PFSK-1 (cell line): ENCODE measurements around the gene IL20.

Source experiments
- FOXP2 ChIP-seq: optimal IDR thresholded peaks from 2 replicates; pipeline ENCODE3; 2011; ENCODE audit warnings: borderline replicate concordance, control low read depth, inconsistent platforms; ENCODE audit not compliant: insufficient read depth; ENCODE audit errors: extremely low read length, extremely low read depth
- POLR2AphosphoS5 ChIP-seq: IDR thresholded peaks from 2 replicates; pipeline ENCODE4 v1.6.1; 2012; ENCODE audit warnings: low read depth, mild to moderate bottlenecking, control low read depth, low read length, moderate library complexity
- TF ChIP-seq, protein P1 (sequence below), 2 experiments: IDR thresholded peaks; 2 replicates each; pipeline versions ENCODE4 v1.6.1 to v1.8.0; 2011 to 2012; ENCODE audit warnings: low read depth in 2 of 2, low read length in 2 of 2, control low read depth in 1 of 2, inconsistent platforms in 1 of 2, mild to moderate bottlenecking in 1 of 2, moderate library complexity in 1 of 2; ENCODE audit not compliant: insufficient read depth in 1 of 2

DNA sequence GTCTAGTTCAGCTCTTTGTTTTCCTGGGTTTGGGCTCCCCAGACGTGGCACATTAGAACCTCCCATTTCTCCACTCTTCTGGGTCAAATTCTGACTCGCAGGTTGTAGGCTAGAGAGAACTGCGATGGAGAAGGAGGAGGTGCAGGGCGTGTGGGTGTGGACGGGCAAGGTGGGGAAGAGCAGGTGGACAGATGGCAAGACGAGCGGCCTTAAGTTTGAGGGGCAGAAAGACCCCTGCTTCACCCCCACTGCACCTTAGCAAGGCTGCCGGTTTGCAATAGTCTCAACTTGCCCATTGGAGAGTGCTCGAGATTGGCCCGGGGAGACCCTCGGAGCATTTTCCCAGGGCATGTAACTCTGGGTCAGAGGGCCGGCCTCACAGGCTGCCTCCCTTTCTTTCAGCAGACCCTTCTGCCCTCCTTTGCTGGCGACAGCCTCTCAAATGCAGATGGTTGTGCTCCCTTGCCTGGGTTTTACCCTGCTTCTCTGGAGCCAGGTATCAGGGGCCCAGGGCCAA is 33.5 kb downstream of the IL20 start:
- TF ChIP-seq, protein P1, sequence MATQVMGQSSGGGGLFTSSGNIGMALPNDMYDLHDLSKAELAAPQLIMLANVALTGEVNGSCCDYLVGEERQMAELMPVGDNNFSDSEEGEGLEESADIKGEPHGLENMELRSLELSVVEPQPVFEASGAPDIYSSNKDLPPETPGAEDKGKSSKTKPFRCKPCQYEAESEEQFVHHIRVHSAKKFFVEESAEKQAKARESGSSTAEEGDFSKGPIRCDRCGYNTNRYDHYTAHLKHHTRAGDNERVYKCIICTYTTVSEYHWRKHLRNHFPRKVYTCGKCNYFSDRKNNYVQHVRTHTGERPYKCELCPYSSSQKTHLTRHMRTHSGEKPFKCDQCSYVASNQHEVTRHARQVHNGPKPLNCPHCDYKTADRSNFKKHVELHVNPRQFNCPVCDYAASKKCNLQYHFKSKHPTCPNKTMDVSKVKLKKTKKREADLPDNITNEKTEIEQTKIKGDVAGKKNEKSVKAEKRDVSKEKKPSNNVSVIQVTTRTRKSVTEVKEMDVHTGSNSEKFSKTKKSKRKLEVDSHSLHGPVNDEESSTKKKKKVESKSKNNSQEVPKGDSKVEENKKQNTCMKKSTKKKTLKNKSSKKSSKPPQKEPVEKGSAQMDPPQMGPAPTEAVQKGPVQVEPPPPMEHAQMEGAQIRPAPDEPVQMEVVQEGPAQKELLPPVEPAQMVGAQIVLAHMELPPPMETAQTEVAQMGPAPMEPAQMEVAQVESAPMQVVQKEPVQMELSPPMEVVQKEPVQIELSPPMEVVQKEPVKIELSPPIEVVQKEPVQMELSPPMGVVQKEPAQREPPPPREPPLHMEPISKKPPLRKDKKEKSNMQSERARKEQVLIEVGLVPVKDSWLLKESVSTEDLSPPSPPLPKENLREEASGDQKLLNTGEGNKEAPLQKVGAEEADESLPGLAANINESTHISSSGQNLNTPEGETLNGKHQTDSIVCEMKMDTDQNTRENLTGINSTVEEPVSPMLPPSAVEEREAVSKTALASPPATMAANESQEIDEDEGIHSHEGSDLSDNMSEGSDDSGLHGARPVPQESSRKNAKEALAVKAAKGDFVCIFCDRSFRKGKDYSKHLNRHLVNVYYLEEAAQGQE (IDR thresholded peaks at IDR 0.05; ENCODE audit: insufficient read depth in 1 of 2, low read depth in 2 of 2, low read length in 2 of 2): no peak
- TF ChIP-seq POLR2AphosphoS5 (no peak), FOXP2 (no peak)
